HG03097 (cell line): ENCODE results near the gene RRP8.

Experiments
- ATAC-seq: cut with Tn5 transposase; IDR thresholded peaks from one replicate; pipeline ENCODE4 v1.9.1; 2021; ENCODE audit not compliant: unreplicated experiment, low FRiP score

Gene RRP8

DNA sequence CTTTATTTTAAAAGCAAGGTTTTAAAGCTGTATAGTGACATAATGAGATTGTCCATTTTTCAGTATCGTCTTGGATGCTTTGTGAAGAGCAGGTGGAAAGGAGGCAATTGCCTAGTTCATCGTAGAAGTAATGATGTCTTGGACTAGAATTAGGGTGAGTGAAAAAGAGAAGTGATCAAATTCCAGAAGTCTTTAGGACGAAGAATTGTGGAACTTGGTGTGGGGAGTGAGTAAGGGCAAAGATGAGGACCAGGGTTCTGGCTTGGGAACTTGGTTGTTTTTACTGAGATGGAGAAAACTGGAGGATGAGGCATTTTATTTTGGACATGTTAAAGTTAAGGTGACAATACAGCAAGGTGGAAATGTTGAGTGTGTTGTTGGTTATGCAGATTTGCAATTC is 1.4 kb upstream of the RRP8 start:
- no peak for ATAC-seq

DNA sequence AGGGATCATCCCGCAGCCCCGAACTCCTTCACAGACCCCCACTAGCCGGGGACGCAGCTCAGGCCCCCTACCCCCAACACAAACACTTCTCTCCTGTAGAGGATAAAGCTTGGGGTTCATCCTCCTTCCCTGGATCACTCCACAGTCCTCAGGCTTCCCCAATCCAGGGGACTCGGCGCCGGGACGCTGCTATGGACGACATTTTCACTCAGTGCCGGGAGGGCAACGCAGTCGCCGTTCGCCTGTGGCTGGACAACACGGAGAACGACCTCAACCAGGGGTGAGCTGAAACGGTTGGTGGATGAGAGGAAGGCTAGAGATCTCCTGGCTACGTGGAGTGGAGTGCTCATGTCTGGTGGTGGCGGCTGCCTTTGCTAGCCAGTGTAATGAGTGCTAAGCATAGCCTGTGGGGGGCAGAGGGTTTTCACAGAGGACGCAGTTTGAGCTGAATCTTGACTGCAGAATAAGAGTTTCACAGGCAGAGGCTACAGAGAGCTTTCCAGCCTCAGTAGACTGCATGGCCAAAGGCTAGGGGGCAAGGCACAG is 738 bp upstream of the RRP8 start:
- ATAC-seq, result peak; percentile 27

DNA sequence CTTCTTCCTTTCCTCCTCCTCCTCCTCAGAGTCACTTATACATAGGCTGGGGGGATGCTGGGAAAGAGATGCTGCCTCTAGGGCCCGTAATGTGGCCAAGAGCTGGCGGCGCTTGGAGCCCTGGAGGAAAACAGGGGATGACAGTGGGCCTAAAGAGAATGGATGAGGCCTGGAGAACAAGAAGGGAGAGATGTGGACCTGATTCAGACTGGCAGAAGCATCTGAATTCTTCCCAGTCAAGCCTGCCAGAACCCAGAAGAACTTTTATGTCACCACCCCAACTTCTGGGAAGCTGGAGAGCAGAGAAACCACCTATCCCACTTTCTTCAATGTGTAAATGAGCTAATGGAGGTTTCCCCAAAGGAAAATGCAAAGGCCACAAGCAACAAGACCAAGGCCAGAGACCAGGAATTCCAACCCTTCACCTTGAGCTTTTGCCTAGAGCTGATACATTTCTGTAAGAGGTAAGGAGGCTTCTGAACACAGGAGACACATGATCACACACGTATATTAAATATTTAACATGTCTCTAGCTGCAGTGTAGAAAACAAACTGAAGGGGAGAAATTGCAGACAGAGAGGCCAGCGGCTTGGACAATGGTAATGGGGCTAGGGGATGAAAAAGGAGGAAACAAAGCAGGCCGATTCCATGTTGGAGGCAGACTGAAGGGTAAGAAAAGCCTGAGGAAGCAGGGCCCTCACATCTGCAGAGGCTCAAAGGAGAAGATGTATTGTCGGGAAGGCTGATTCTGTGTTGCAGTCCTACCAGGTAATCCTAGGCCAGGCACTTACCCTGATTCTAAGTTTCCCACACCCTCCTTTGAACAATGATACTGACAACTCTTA is 1.1 kb downstream of the RRP8 start:
- ATAC-seq, result no peak

DNA sequence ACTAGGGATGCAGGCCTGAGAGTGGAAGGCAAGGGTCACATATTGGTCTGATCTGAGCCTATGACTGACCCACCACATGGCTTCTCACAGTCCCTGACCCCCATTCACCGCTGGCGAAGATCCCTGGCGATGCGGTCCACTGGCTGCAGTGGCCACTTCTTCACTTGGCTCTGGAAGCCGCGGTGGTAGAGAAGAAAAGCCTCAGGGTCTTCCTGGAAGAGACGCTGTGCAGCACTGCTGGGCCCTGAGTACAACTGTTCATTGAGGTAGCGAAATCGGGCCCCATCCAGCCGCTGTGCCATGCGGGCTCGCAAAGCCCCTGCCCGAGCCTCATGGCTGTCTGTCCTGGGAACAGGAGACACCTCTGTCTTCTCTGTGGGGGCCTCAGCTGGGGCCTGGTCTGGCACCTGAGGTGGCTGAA is 2.4 kb downstream of the RRP8 start:
- no peak for ATAC-seq

DNA sequence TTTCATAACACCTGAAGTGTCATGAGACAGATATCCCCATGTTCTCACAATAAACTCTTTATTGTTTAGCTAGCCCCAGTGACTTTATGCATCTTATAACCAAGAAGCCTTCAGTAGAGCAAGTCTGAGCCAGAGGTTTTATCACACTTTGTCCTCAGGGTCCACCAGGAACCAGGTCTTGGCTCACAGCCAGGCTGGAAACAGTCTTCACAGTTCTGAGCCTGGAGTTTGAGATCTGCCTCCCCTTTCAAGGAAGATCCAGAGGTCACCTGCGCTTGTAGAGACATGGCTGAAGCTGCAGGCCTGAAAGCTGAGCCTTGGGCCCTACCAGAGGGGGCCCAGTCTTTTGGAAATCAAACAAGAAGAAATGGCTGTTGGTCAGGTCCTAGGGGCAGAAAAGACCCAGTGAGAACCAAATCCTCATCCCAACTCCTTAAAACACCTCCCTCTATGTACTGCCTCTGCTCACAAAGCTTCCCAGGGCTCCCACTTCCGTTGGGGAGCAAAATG is 3.5 kb downstream of the RRP8 start:
- ATAC-seq, result no peak

DNA sequence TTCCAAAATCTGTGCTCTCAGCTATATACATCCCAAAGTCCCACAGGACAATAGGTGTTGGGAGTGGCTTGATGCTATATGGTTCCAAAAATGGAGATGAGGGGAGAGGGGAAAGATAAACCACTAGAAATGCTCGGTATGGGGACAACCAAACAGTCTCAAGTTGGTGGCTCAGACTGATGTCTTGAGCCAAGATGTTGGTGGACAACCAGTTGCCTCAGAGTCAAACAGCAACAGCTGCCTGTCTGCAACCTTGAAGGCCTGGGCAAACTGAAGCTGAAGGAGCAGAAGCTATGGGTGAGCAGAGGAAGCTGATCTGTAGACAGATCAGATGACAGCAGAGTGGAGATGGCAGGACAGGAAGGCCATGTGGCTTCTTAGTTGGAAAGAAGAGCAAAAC is 4.0 kb downstream of the RRP8 start:
- no peak for ATAC-seq

DNA sequence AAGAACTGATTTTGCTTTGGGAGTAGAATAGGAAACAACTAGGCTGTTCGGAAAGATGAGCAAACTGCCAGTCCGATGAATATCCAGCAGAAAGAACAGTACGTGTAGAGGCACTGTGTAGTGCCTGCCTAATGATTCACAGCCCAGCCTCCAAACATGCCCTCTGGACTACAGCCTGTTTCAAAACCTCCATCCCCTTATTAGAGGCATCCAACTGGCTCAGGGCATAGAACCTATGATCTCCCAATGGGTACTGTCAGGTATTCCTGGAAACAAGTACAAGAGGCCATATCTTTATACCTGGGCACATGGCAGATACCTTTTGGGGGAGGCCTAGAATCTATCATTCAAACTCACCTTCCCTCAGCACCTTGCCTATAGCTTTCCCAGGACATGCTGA is 4.9 kb downstream of the RRP8 start:
- no peak for ATAC-seq

DNA sequence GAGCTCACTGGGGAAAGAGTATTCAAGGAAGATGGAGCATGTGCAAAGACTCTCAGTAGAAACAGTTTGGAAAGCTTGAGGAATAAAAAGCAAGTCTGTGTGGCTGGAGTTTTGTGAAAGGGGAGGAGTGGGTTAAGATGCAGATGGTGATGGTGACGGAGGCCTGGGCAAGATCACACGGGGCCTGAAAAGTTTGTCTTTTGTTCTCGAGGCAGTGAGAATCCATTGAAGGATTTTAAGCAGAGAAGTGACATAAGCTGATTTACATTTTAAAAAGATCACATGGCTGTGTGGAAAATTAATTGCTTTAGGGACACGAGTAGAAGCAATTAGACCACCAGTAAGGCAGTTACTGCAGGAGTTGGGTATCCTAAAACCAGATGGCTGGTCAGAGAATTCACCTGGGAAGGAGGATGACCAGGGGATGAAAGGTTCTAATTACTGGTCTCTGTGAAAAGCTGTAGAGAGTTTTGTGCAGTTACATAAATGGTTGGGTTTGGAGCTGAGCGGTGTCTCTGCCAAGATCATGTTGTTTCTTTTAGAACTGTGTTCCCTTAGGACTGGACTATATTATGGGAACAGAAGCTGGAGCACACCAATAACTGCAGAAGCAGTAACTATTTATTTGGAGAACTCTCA is 7.1 kb downstream of the RRP8 start:
- no peak for ATAC-seq

DNA sequence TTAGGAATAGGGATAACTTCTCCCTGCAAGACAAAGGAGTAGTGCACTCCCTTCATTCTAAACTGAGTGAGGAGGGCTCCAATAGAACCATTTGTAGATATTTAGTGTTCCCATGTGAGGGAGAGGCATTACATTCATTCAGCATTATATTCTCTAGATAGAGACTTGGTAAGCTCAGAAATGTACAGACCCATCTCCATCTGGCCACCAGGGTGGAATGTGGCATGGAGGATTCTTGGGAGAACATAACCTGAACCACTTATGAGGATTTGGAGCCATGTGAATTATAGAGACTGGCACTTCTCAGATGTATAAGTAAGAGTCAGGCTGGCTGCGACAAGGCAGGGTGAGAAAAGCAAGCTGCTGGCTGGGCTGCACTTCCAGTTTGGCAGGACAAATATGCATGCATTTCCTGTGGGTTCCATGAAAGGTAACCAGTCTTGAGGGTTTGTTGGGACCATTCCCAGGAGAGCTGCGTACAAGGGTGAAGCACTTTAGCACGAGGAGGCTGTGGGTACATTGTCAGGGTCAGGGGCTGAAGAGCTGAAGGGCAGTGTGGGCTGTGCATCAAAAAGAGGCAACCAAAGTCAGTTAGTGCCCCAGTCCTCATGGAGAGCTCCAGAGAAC is 9.2 kb downstream of the RRP8 start:
- no peak for ATAC-seq

DNA sequence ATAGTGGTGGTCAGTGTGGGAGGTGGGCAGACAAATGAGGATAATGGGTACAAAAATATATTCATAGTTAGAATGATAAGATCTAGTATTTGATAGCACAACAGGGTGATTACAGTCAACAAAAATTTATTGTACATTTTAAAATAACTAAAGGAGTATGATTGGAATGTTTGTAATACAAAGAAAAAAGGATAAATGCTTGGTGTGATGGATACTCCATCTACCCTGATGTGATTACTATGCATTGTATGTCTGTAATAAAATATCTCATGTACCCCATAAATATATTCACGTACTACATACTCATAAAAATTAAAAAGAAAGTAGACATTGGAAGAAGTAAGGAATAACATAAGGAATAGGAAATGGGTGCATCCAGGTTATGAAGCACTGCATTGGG is 15.4 kb downstream of the RRP8 start:
- ATAC-seq, result no peak

DNA sequence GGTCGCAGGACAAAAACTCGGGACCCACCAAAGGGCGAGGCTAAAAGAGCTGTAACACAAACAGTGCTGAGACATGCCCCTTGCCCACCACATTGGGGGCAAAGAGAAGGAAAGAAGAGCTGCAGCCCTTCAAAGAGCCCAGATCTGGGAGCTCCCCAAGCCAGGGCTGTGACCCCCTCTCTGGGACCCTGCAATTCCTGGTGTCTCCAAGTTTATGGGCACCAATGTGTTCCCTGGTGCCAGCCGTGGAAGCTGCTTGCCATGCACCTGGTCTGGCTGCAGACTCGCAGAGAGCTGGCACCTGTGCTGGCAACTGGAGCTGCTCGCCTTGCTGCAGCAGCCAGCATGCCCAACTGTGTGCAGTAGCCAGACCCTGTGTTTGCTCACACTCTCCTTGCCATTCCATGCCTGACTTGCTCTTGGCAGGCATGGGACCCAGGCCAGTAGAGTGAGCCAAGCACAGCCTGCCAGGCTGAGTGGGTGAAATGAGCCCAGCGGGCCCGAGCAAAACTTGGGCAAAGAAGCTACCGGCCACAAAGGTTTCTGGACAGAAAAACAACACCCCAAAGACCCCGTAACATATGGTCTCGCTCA is 16.0 kb downstream of the RRP8 start:
- no peak for ATAC-seq

DNA sequence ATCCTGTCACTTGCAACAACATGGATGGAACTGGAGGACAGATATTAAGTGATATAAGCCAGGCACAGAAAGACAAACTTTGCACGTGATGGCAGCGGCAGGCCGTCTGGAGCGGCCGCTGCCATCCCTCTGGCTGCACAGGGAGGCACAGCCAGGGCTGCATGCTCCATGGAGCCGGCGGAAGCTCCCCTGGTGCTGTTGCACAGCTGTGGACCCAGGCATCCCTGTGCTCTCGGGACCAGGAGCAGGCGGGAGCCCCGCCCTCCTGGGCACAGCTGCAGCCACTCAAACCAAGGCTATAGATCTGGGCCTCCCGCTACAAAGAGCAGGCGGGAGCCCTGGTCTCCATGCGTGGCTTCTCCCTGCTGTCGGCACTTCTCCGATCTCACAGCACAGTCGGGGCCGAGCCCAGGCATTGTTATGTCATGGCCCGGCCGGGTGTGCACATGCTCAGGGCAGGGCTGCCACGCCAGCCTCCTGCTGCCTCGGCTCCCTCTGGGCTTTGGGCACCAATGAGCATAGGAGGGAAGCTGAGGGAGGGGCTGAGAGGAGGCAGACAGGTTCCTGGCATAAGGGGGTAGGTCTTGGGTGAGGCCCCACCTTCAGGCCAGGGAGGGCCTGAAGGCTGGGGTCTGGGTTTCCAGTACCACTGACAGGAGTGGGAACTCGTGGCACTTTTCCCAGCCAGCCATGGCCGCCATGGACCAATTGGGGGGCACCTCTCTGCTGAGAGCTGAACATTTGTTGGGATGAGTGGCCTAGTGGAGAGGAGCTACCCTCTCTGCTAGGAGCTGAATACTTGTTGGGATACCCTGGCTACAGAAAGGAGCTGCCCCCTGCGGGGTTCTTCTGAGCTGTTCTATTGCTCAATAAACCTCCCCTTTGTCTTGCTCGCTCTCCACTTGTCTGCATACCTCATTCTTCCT is 16.7 kb downstream of the RRP8 start:
- ATAC-seq, result no peak

DNA sequence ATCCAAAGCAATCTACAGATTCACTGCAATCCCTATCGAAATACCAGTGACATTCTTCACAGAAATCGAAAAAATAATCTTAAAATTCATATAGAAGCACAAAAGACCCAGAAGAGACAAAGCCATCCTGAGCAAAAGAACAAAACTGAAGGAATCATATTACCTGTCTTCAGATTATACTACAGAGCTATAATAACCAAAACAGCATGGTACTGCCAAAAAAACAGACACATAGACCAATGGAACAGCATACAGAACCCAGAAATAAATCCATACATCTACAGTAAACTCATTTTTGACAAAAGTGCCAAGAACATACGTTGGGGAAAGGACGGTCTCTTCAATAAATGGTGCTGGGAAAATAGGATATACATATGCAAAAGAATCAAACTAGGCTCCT is 18.9 kb downstream of the RRP8 start:
- ATAC-seq, result no peak

DNA sequence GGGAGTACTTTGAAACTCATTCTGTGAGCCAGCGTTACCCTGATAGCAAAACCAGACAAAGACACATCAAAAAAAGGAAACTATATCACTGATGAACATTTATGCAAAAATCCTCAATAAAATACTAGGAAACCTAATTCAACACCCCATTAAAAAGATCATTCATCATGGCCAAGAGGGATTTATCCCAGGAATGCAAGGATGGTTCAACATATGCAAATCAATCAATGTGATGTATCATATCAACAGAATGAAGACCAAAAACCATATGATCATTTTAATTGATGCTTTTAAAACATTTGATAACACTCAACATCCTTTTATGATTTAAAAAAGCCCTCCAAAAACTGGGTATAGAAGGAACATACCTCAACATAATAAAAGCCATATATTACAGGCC is 19.8 kb downstream of the RRP8 start:
- no peak for ATAC-seq

DNA sequence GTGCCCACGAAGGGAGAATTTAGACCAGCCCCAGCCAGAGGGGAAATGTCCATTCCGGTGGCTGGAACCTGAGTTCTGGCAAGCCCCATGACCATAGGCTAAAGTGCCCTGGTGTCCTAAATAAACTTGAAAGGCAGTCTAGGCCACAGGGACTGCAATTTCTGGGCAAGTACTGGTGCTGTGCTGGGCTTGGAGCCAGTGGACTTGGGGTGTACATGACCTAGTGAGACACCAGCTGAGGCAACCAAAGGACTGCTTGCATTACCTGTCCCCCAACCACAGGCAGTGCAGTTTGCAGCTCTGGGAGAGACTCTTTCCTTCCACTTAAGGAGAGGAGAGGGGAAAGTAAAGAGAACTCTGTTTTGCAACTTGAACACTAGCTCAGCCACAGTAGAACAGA is 23.7 kb downstream of the RRP8 start:
- ATAC-seq, result no peak

DNA sequence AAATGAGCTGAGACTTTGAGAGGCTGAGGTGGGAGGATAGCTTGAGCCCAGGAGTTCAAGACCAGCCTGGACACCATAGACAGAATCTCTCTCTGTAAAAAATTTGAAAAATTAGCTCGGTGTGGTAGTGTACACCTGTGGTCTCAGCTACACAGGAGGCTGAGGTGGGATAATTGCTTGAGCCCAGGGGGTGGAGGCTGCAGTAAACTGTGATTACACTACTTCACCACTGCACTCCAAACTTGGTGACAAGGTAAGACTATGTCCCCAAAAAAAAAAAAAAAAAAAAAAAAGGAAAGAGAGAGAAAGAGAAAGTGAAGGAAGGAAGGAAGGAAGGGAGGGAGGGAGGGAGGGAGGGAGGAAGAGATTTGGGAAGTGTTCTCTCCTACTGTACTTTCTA is 25.3 kb downstream of the RRP8 start:
- no peak for ATAC-seq

DNA sequence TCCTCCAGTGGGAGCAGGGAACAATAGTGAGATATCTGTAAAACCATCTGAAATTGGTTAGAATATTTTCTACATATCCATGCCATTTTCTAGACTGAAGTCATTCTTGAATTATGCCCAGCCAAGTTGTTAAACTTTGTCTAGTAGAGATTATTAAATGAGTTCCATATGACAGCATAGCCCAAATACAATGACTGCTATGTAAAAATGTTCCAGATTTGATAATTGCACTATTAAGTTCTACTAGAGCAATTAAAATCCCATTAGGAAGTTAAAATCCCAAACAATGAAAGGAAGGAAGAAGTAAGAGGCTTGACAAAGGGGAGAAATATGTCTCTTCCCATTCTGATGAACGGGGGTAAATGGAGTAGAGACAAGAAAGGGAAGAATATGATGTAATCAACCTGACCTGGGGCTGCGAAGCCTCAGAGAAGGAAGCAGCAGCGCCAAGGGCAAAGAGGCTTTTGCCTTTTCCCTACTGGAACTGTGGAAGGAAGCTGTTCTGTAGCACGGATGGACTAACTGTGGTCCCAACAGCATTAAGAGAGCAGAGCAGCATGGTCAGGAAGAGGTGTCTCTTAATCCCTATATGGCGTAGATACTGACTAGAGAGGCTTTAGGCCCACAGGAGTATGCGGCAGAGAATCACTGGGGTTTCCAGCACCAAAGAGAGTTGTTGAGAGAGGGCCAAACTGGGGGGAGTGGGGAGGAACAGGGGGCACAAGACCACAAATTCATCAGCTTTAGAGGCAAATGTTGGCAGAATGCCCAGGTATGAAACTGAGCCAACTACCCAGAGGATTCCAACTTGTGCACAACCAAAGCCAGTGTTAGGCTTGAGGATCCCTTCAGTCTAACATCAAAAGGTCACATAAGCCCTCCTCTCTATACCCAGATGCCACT is 26.7 kb downstream of the RRP8 start:
- no peak for ATAC-seq

DNA sequence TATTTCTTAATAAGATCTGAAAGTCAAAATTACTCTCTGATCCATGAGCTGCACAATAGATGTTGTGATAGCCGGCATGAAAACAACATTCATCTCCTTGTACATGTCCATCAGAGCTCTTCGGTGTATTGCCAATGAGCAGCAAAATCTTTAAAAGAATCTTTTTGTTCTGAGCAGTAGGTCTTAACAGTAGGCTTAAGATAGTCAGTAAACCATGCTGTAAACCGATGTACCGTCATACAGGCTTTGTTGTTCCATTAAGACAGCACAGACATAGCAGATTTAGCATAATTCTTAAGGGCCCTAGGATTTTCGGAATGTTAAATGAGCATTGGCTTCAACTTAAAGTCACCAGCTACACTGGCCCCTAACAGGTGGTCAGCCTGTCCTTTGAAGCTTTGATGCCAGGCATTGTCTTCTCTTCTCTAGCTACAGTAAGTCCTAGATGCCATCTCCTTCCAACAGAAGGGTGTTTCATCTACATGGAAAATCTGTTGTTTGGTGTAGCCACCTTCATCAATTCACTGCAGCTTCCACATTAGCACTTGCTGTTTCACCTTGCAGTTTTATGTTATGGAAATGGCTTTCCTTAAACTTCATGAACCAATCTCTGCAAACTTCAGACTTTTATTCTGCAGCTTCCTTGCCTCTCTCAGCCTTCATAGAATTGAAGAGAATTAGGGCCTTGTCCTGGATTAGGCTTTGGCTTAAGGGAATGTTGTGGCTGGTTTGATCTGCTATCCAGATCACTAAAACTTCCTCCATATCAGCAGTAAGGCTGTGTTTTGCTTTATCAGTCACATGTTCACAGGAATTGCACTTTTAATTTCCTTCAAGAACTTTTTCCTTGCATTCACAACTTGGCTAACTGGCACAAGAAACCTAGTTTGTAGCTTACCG is 28.4 kb downstream of the RRP8 start:
- ATAC-seq, result no peak
